ENCODE results near the gene LONP2. TPM values are rescaled to one million over a fixed set of nuclear protein-coding genes. Genes with fewer than 3 reads are reported as not detected.

LONP2 gene
- total RNA-seq: 54.4 and 58.3 TPM in 2 replicates

GRCh38 chr16:48244080-48244862, at the start of gene LONP2:
Gene LONP2, plus strand, starts transcription at chr16:48244300. Its CDS starts 89 bp downstream, at chr16:48244389.

GRCh38 chr16:48247311-48247710, 3.2 kb downstream of the LONP2 start, which contains the start of gene ABCC11:
Gene ABCC11, minus strand, starts transcription at chr16:48247539. Its CDS starts 15,618 bp downstream, at chr16:48231921.

DNA sequence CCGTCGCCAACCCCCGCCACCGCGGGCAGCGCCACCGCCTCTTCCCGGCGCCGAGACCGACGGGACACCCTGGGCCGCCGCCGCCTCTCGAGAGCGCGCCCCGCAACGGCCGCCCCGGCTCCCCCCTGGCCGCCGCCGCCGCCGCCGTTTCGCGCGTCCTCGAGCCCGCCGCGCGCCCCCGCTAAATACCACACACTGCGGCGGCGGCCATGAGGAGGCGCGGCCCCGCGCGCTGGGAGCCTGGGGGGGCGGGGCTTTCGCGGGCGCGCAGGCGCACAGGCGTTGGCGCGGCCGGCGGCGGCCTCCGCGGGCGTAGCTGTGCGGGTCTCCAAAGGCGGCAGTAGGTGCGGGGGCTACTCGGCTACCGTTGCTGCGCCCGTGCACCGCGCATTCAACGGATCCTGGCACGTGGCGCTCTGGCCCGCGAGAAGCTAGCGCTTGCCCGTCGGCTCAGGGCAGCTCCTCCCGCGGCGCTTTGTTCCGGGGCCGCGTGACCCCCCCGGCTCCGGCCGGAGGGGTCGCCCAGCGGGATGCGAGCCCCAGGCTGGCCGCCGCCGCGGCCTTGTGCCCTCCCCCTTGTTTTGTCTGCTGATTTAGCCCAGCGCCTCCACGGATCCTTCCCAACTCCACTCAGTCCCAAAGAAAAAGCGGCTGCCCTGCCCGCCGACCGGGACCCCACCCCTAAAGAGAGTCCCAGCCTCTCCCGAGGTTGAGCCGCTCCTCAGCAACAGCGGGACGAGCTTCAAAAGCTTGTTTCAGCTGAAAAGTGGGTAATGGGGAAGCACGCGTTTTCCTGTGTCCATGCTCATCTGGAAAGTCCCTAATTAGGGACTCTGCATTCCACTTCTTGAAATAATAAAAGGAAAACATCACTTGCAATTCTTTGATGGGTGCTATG, 141.4 kb downstream of the LONP2 start, which contains the start of gene SIAH1:
Gene SIAH1 (minus strand): TSS at position 161 of the 898 bp plus-strand sequence. CDS start 22,985 bp downstream, outside the sequence.

Other genes starting within 250 kb of the LONP2 start
- gene ABCC12, start 88.3 kb upstream of the LONP2 start, total RNA-seq: 0.19 and 0.56 TPM in 2 replicates
- 0.38 and 0.56 TPM in 2 replicates for gene ABCC11, start 3.2 kb downstream of the LONP2 start, total RNA-seq
- gene SIAH1, start 141.1 kb downstream of the LONP2 start, total RNA-seq: 23.0 and 29.9 TPM in 2 replicates